Suprapubic skin (tissue), 4 donors: ENCODE results near the gene CASR. TPM values are rescaled to one million over a fixed set of nuclear protein-coding genes. Genes with fewer than 3 reads are reported as not detected.
"Not testable (repeated sequence)": the region's sequence is repeated elsewhere in the genome, so short reads cannot be mapped to it uniquely, and the experiment has no call there.

Source experiments
- DNase-seq, 2 donors: peaks; one replicate each; pipeline ENCODE4 v3.0.0-alpha.2; 2019; ENCODE audit warnings: low spot score in 2 of 2
- H3K27ac ChIP-seq: fragments of 200-600 bp; sonication (generic); one replicate; pipeline ENCODE4 v1.5.1; 2019
- H3K27me3 ChIP-seq: fragments of 200-600 bp; sonication (generic); one replicate; pipeline ENCODE4 v1.5.1; 2019
- H3K36me3 ChIP-seq: fragments of 200-600 bp; sonication (generic); one replicate; pipeline ENCODE4 v1.5.1; 2019
- H3K4me1 ChIP-seq: fragments of 200-600 bp; sonication (generic); one replicate; pipeline ENCODE4 v1.5.1; 2019
- H3K4me3 ChIP-seq: fragments of 200-600 bp; sonication (generic); one replicate; pipeline ENCODE4 v1.5.1; 2019; ENCODE audit warnings: mild to moderate bottlenecking
- H3K9me3 ChIP-seq: fragments of 200-600 bp; sonication (generic); one replicate; pipeline ENCODE4 v1.5.1; 2019
- EP300 ChIP-seq: sonication (generic); formaldehyde crosslinking; IDR thresholded peaks from one replicate; pipeline ENCODE4 v1.6.1; 2017; ENCODE audit warnings: antibody characterized with exemption
- POLR2A ChIP-seq, 2 donors: fragments of 450-650 bp; IDR thresholded peaks; one replicate each; pipeline ENCODE4 v1.6.1; 2017; ENCODE audit warnings: antibody characterized with exemption in 2 of 2, mild to moderate bottlenecking in 2 of 2, moderate library complexity in 2 of 2
- POLR2AphosphoS5 ChIP-seq, 3 donors: sonication (generic); formaldehyde crosslinking; IDR thresholded peaks; one replicate each; pipeline ENCODE4 v1.6.1; 2017; ENCODE audit warnings: antibody characterized with exemption in 3 of 3
- WGBS: methylation state at CpG from one replicate; pipeline ENCODE4 v1.1.5; 2018; 5-methylcytosine and 5-hydroxymethylcytosine counted together
- total RNA-seq, 4 donors: library from RNA; depleted of rRNA; stranded (reverse); fragments of >200 nt; gene quantifications; one replicate each; pipeline ENCODE4 v1.1.0, GENCODE V29; 2016
- TF ChIP-seq, protein P1 (sequence below), 2 donors: fragments of 200-600 bp in 1 of 2; fragments of 450-650 bp in 1 of 2; sonication (generic) in 1 of 2; IDR thresholded peaks; one replicate each; pipeline ENCODE4 v1.5.1; 2016 to 2019; ENCODE audit warnings: antibody characterized with exemption in 2 of 2, mild to moderate bottlenecking in 1 of 2, moderate library complexity in 1 of 2

The CASR gene, protein sequence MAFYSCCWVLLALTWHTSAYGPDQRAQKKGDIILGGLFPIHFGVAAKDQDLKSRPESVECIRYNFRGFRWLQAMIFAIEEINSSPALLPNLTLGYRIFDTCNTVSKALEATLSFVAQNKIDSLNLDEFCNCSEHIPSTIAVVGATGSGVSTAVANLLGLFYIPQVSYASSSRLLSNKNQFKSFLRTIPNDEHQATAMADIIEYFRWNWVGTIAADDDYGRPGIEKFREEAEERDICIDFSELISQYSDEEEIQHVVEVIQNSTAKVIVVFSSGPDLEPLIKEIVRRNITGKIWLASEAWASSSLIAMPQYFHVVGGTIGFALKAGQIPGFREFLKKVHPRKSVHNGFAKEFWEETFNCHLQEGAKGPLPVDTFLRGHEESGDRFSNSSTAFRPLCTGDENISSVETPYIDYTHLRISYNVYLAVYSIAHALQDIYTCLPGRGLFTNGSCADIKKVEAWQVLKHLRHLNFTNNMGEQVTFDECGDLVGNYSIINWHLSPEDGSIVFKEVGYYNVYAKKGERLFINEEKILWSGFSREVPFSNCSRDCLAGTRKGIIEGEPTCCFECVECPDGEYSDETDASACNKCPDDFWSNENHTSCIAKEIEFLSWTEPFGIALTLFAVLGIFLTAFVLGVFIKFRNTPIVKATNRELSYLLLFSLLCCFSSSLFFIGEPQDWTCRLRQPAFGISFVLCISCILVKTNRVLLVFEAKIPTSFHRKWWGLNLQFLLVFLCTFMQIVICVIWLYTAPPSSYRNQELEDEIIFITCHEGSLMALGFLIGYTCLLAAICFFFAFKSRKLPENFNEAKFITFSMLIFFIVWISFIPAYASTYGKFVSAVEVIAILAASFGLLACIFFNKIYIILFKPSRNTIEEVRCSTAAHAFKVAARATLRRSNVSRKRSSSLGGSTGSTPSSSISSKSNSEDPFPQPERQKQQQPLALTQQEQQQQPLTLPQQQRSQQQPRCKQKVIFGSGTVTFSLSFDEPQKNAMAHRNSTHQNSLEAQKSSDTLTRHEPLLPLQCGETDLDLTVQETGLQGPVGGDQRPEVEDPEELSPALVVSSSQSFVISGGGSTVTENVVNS
- total RNA-seq: not detected

DNA sequence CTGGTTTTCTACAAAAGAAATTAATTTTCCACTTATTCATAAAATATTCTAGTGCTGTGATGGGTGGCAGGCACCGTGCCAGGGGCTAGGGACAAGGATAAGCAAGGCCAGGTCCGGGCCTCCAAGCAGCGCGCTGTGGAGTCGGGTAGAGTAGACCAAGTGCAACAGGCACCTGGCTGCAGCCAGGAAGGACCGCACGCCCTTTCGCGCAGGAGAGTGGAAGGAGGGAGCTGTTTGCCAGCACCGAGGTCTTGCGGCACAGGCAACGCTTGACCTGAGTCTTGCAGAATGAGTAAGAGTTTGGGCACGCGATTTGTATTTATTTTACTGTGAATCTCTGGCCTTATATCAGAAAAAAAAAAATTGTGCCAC is at the start of gene CASR:
TSS of gene CASR (plus strand) at position 148 of the 372 bp plus-strand sequence. CDS start 70,522 bp downstream, outside the sequence.
- Histone ChIP-seq H3K4me1 (peaks cover 9% of the 10 kb centered on the region), H3K9me3 (no peaks in the 10 kb centered on the region), H3K4me3 (peak within 1 kb of the TSS; percentile 38), H3K27ac (no peak within 1 kb of the TSS), H3K36me3 (no peaks in the 10 kb centered on the region), H3K27me3 (peaks cover 44% of the 10 kb centered on the region)
- TF ChIP-seq EP300 (no peak), POLR2AphosphoS5 (IDR thresholded peaks at IDR 0.05) (no peak), POLR2A (IDR thresholded peaks at IDR 0.05) (no peak)
- TF ChIP-seq, protein P1, sequence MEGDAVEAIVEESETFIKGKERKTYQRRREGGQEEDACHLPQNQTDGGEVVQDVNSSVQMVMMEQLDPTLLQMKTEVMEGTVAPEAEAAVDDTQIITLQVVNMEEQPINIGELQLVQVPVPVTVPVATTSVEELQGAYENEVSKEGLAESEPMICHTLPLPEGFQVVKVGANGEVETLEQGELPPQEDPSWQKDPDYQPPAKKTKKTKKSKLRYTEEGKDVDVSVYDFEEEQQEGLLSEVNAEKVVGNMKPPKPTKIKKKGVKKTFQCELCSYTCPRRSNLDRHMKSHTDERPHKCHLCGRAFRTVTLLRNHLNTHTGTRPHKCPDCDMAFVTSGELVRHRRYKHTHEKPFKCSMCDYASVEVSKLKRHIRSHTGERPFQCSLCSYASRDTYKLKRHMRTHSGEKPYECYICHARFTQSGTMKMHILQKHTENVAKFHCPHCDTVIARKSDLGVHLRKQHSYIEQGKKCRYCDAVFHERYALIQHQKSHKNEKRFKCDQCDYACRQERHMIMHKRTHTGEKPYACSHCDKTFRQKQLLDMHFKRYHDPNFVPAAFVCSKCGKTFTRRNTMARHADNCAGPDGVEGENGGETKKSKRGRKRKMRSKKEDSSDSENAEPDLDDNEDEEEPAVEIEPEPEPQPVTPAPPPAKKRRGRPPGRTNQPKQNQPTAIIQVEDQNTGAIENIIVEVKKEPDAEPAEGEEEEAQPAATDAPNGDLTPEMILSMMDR (IDR thresholded peaks at IDR 0.05): no peak
- 4% methylated on average over 14 of the region's 14 CpGs for WGBS
- no peak for DNase-seq

GRCh38 chr3:122146466-122146865 is 37.0 kb upstream of the CASR start:
- TF ChIP-seq, protein P1 (IDR thresholded peaks at IDR 0.05): no peak
- TF ChIP-seq POLR2A (IDR thresholded peaks at IDR 0.05): no peak
- TF ChIP-seq POLR2AphosphoS5 (IDR thresholded peaks at IDR 0.05): no peak
- no peak for TF ChIP-seq EP300
- WGBS: 48% methylated on average over 3 of the region's 3 CpGs
- no peaks in the 10 kb centered on the region for H3K27me3 ChIP-seq

GRCh38 chr3:122148941-122149627 is 34.4 kb upstream of the CASR start:
- H3K9me3 ChIP-seq: peaks cover 3% of the 10 kb centered on the region
- H3K27ac ChIP-seq: no peak overlapping the region
- no peak for DNase-seq
- H3K4me1 ChIP-seq: no peaks in the 10 kb centered on the region
- no peak overlapping the region for H3K4me3 ChIP-seq
- 75% methylated on average over 2 of the region's 2 CpGs for WGBS
- no peaks in the 10 kb centered on the region for H3K27me3 ChIP-seq
- TF ChIP-seq POLR2AphosphoS5 (IDR thresholded peaks at IDR 0.05) (no peak), EP300 (no peak), POLR2A (IDR thresholded peaks at IDR 0.05) (no peak)
- TF ChIP-seq, protein P1 (IDR thresholded peaks at IDR 0.05): no peak
- H3K36me3 ChIP-seq: no peaks in the 10 kb centered on the region

More at GRCh38 chr3:122146466-122146865, 37.0 kb upstream of the CASR start:
- Histone ChIP-seq H3K9me3 (no peaks in the 10 kb centered on the region), H3K27ac (no peak overlapping the region), H3K4me1 (no peaks in the 10 kb centered on the region), H3K4me3 (no peak overlapping the region), H3K36me3 (no peaks in the 10 kb centered on the region)
- DNase-seq: no peak

DNA sequence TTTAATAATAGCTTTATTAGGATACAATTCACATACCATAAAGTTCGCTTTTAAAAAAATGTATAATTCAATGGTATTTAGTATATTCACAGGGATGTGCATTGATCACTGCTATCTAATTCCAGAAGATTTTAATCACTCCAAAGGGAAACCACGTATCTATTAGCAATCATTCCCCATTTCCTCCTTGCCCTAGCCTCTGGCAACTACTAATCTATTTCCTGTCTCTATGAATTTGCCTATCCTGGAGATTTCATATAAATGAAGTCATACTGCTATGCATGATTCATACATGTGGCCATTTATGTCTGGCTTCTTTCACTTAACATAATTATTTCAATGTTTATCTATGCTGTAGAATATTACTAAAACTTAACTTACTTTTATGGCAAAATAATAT is 32.0 kb upstream of the CASR start:
- no peak overlapping the region for H3K4me3 ChIP-seq
- H3K27me3 ChIP-seq: no peaks in the 10 kb centered on the region
- no peaks in the 10 kb centered on the region for H3K36me3 ChIP-seq
- H3K4me1 ChIP-seq: no peaks in the 10 kb centered on the region
- peaks cover 16% of the 10 kb centered on the region for H3K9me3 ChIP-seq
- 69% methylated on average over 2 of the region's 2 CpGs for WGBS
- H3K27ac ChIP-seq: no peak overlapping the region
- DNase-seq: no peak
- TF ChIP-seq EP300 (no peak), POLR2A (IDR thresholded peaks at IDR 0.05) (no peak), POLR2AphosphoS5 (IDR thresholded peaks at IDR 0.05) (no peak)
- TF ChIP-seq, protein P1 (IDR thresholded peaks at IDR 0.05): no peak

DNA sequence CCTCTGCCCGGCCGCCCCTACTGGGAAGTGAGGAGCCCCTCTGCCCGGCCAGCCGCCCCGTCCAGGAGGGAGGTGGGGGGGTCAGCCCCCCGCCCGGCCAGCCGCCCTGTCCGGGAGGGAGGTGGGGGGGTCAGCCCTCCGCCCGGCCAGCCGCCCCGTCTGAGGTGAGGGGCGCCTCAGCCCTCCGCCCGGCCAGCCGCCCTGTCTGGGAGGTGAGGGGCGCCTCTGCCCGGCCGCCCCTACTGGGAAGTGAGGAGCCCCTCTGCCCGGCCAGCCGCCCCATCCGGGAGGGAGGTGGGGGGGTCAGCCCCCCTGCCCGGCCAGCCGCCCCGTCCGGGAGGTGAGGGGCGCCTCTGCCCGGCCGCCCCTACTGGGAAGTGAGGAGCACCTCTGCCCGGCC is 18.5 kb upstream of the CASR start:
- H3K4me1 ChIP-seq, H3K27me3 ChIP-seq, DNase-seq, H3K4me3 ChIP-seq, H3K9me3 ChIP-seq, H3K36me3 ChIP-seq, H3K27ac ChIP-seq: not testable (repeated sequence)
- WGBS: 89% methylated on average over 2 of the region's 31 CpGs
